HG03108 (cell line): ENCODE measurements around the gene TENM4.

Source experiments
- ATAC-seq: cut with Tn5 transposase; IDR thresholded peaks from one replicate; pipeline ENCODE4 v1.9.1; 2021; ENCODE audit warnings: moderate library complexity; ENCODE audit not compliant: unreplicated experiment

TENM4 gene

GRCh38 chr11:79095424-79095823 is 345.4 kb downstream of the TENM4 start:
- ATAC-seq: no peak

- no peak for ATAC-seq
Measured at GRCh38 chr11:79094616-79095015, 346.2 kb downstream of the TENM4 start.

DNA sequence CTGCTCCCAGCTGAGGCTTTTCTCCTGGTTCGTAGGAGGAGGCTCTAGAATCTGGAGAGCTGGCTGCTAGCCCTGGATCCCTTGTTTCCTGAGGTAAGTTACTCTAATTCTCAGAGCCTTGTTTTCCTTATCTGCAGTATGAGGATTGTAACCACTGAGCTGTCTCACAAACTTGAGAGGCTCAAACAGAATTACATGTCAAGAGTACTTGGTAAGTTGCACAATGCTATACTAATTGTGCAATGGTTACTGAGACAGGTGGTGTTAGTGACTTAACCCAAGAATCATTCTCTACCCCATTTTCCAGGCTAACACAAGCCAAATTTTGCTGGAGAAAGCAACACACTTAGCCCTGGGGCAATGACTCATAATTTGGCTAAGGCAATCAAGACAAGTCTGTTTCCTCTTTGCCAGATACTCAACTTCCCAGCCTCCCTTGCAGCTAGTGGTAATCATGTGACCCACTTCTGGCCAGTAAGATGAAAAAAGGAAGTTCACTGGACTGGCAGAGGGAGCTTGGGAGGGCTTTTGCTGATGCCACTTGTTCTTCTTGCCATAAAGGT is 348.0 kb downstream of the TENM4 start:
- ATAC-seq: no peak

GRCh38 chr11:79090191-79090705 is 350.6 kb downstream of the TENM4 start:
- ATAC-seq: no peak

GRCh38 chr11:79089601-79090000 is 351.2 kb downstream of the TENM4 start:
- ATAC-seq: no peak

- no peak for ATAC-seq
Measured at GRCh38 chr11:79088967-79089366, 351.9 kb downstream of the TENM4 start.

GRCh38 chr11:79087961-79088318 is 352.9 kb downstream of the TENM4 start:
- ATAC-seq: no peak

DNA sequence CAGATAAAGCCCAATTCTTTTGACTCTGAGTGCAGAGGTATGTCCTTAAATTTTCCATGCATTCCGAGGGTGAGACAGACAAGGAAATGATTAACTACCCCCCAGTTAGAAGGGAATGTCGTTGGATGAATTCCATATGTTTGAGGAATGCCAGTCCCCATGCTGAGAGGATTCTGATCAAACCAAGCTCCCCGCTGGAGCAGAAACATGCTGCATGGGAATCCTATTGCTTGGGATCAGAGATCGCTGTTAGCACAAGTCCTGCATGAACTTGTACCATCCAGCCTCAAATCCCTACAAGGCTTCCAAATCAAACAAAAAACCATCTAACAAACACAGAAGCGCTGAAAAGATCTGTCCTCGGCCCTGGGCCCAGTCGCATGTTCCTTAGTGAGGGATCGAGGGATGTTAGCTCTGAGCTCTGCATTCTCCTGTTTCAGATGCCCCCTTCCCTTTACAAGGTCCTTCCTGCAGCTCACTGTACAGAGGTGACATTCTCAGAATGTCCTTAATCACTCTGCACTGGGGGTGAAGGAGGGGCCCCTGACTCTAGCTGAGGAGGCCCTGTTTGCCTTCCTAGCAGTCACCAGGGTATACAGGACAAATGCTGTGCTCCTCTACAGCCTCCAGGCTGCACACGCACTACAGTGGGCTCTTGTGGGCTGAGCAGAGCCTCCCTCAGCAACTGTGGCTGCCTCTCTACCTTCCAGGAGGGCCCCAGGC is 353.4 kb downstream of the TENM4 start:
- no peak for ATAC-seq

- no peak for ATAC-seq
Measured at GRCh38 chr11:79086056-79086455, 354.8 kb downstream of the TENM4 start.

DNA sequence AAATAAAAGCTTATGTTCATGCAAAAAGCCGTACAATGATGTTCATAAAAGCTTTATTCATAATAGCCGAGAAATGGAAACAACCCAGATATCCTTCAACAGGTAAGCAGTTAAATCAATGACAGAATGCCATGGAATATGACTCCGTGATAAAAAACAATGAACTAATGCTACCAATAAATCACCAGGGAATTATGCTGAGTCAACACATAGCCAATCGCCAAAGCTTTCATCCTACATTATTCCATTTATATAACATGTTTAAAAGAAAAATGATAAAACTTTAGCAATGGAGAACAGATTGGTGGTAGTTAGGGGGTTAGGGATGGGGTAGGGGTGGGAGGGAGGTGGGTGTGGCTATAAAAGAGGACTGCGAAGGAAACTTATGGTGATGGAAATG is 356.4 kb downstream of the TENM4 start:
- ATAC-seq: no peak

- ATAC-seq: no peak
Measured at GRCh38 chr11:79083352-79083751, 357.5 kb downstream of the TENM4 start.

- ATAC-seq: no peak
Measured at GRCh38 chr11:79082907-79083306, 357.9 kb downstream of the TENM4 start.

DNA sequence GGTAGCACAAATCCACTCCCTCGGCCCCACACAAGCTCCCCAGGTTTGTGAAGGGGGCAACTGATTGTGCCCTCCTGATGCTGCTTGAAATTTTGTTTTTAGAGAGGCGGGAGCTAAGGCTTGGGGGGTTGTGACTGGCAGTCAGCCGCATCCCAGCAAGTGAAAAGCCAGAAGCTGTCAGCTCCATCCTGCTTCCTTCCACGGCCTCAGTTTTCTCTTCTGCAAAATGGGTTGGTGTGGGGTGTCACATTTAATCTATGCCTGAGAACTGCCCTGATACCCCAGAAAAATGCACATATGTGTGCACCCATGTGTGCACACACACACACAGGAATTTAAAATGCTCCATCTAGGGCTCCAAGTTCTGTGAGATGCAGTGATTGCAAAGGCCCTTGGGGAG is 358.6 kb downstream of the TENM4 start:
- no peak for ATAC-seq

DNA sequence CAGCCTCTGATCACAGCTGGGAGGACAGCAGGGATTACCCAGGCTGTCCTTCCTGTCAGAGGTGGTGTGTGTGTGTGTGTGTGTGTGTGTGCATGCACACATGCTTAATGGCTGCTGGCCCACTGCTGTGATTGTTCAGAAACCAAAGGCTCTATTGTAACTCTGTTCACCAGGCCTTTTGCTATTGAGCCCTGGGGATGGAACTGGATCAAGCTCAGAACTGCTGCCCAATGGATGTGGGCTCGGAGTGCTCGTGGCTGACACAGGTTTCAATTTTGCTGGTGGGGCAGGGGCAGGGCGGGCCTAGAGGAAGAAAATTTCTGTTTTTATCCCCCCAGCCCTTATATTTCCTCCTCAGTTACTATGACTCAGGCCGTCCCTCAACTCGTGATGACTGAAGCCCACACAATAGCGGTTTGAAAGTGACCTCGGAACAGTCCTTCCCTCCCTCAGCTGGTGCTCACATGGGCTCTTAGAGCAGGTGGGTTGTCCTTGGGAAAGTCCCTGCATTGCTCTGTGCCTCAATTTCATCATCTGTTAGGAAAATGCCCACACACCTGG is 359.3 kb downstream of the TENM4 start:
- ATAC-seq: no peak

DNA sequence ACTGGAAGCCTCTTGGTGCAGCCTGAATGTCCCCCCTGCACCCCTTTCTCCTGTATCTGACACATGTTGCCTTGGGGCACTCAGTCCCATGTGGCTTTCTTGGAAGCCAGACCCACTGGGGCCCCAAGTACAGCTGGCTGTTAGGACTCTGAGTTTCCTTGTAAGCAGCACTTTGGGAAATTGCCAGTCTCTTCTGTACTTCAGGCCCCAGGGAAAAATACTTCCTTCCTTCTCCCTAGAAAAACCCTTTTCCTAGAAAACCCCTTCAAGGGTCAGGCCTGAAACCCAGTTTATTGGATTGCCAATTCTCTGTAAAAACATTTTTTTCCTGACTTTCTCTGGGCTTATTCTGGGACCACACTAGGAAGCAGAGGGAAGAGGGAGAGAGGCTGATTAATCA is 360.3 kb downstream of the TENM4 start:
- ATAC-seq: no peak

GRCh38 chr11:79078999-79079398 is 361.8 kb downstream of the TENM4 start:
- no peak for ATAC-seq

GRCh38 chr11:79078456-79078855 is 362.4 kb downstream of the TENM4 start:
- no peak for ATAC-seq

- no peak for ATAC-seq
Measured at GRCh38 chr11:79077702-79078330, 363.0 kb downstream of the TENM4 start.

- no peak for ATAC-seq
Measured at GRCh38 chr11:79076526-79077115, 364.2 kb downstream of the TENM4 start.

DNA sequence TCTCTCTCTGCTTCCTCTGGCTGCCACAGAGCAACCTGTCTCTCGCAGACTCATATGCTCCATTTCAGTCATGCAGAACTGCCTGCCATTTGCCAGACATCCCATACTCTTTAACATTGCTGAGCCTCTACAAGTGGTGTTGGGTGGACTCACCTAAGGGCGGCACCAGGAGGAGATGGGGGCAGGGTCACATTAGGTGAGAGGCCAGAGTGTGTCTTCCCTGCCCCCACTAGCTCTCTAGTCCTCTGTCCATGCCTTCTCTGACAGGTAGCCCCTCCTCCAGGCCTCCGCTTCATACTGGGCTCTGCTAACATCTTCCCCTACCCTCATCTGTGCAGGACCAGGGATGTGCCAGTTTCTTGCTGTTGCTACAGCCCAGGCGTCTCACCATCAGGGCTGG is 366.3 kb downstream of the TENM4 start:
- ATAC-seq: no peak

DNA sequence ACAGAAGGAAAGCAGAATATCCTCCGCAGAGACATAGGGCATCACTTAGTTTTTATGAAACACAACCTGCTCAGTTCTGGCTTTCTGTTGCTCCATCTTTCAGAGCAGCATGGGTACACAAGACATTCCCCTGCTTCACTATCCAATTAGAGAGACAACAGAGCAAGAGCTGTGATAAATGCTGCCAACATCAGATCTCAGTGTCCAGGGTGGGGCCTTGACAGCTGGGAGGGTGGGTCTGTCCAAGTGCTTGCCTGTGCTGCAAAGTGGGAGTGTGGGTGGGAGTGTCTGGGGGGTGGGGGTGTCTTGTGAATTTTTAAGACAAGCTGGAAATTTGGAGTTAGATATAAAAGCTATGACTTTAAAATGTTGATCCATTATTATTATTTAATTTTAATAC is 369.6 kb downstream of the TENM4 start:
- no peak for ATAC-seq

DNA sequence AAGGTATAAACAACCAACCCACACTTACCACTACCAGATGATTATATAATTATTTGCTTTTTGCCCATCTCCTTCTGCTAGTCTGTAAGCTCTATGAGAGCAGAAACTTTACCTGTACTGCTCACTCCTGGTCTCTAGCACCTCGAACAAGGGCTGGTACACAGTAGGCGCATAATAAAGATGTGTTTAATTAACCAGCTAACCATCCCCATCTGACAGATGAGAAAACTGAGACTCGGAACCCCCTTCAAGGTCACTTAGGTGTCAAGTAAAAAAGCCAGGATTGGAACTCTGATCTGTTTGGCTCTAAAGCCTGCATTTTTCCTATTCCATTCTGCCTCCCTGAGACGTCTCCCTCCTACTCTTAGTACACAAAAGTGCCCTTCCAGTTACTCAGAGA is 370.3 kb downstream of the TENM4 start:
- no peak for ATAC-seq
